Right atrium auricular region (tissue), 2 donors: ENCODE data around the gene SPAG6. TPM values are rescaled to one million over a fixed set of nuclear protein-coding genes. Genes with fewer than 3 reads are reported as not detected.

Experiments
- DNase-seq: peaks from one replicate; pipeline ENCODE4 v3.0.0-alpha.2; 2019; ENCODE audit warnings: low spot score
- H3K27ac ChIP-seq, 2 donors: fragments of 200-600 bp; sonication (generic); 1 replicate in 1 of 2; 2 replicates in 1 of 2; pipeline ENCODE4 v1.5.1; 2016 to 2019
- H3K27me3 ChIP-seq, 2 donors: fragments of 200-600 bp; sonication (generic); one replicate each; pipeline versions ENCODE4 v1.5.1 to v1.6.0; 2017 to 2019
- H3K36me3 ChIP-seq: fragments of 200-600 bp; sonication (generic); one replicate; pipeline ENCODE4 v1.5.1; 2016
- H3K4me1 ChIP-seq, 2 donors: fragments of 200-600 bp; sonication (generic); one replicate each; pipeline versions ENCODE4 v1.5.1 to v1.6.0; 2017 to 2019
- H3K4me3 ChIP-seq, 2 donors: fragments of 200-600 bp; sonication (generic); 1 replicate in 1 of 2; 2 replicates in 1 of 2; pipeline ENCODE4 v1.5.1; 2017 to 2019; ENCODE audit warnings: mild to moderate bottlenecking in 1 of 2, moderate library complexity in 1 of 2
- H3K9me3 ChIP-seq, 2 donors: fragments of 200-600 bp; sonication (generic); one replicate each; pipeline ENCODE4 v1.5.1; 2019
- total RNA-seq, 2 donors: library from RNA; depleted of rRNA; stranded (reverse); fragments of >200 nt; gene quantifications; one replicate each; pipeline ENCODE4 v1.1.0, GENCODE V29; 2016
- TF ChIP-seq, protein P1 (sequence below), 2 donors: fragments of 200-600 bp; sonication (generic); IDR thresholded peaks; one replicate each; pipeline ENCODE4 v1.5.1; 2019; ENCODE audit warnings: antibody characterized with exemption in 2 of 2

Gene SPAG6
- not detected for total RNA-seq

DNA sequence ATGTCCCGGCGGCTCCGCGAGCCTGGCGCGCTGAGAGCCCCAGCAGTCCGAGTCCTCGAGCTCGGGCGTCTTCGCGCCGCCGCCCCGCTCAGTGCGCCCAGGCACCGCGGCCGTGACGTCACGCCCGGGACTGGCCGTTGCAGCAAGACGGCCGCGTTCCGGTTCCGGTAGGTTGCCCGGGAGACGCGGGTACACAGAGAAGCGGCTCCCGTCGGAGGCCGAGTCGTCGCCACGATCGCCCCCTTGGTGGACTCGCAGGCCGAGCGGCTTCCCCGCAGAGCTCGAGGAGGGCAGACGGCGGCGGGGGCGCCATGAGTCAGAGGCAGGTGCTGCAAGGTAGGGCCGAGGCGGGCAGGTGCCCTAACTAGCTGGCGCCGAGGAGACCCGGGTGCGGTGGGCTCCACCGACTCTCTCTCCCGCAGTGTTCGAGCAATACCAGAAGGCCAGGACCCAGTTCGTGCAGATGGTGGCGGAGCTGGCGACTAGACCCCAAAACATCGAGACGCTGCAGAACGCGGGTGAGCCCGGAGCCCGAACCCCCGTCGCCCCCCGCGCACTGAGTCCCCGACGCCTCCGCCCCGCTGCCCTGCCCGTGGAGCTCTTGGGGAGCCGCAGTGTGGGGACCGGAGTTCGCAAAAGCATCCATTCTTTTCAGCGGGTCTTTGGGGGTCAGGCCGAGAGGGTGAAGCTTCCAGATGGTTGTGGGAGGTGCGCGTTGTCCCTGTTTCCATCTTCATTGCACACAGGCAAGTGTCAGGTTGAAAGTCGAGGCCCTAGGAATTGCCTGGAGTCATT lies at the start of gene SPAG6:
SPAG6 (plus strand) TSS at position 196 of the 795 bp plus-strand sequence; CDS start at position 312, 116 bp downstream.
- Histone ChIP-seq H3K36me3 (no peaks in the 10 kb centered on the region), H3K9me3 (no peaks in the 10 kb centered on the region), H3K4me1 (peaks cover 0 to 16% of the 10 kb centered on the region in 2 donors), H3K27me3 (peaks cover 43 to 47% of the 10 kb centered on the region in 2 donors), H3K4me3 (peak within 1 kb of the TSS in 1 of 2 donors; percentile 25), H3K27ac (no peak within 1 kb of the TSS)
- no peak for DNase-seq
- TF ChIP-seq, protein P1, sequence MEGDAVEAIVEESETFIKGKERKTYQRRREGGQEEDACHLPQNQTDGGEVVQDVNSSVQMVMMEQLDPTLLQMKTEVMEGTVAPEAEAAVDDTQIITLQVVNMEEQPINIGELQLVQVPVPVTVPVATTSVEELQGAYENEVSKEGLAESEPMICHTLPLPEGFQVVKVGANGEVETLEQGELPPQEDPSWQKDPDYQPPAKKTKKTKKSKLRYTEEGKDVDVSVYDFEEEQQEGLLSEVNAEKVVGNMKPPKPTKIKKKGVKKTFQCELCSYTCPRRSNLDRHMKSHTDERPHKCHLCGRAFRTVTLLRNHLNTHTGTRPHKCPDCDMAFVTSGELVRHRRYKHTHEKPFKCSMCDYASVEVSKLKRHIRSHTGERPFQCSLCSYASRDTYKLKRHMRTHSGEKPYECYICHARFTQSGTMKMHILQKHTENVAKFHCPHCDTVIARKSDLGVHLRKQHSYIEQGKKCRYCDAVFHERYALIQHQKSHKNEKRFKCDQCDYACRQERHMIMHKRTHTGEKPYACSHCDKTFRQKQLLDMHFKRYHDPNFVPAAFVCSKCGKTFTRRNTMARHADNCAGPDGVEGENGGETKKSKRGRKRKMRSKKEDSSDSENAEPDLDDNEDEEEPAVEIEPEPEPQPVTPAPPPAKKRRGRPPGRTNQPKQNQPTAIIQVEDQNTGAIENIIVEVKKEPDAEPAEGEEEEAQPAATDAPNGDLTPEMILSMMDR (IDR thresholded peaks at IDR 0.05): no peak

DNA sequence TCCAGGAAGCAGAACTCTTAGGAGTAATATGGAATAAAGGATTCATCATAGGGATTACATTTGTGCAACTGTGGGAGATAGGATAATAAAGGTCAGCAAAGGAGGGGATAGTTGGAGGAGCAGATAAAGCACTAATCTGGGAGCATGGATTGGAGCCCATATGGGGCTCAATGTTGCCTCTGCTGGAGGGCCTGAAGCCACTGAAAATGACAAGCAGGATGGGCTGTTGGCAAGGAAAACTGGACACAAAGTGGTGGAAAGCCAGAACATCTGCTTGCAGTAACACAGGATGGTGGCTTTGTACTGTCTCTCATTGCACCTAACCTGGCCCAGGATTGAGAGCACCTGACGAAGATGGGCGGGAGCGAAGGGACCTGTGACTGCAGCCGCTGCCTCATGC lies 44.1 kb upstream of the SPAG6 start:
- Histone ChIP-seq H3K4me3 (no peak overlapping the region), H3K4me1 (no peaks in the 10 kb centered on the region), H3K27me3 (no peaks in the 10 kb centered on the region), H3K9me3 (no peaks in the 10 kb centered on the region), H3K36me3 (no peaks in the 10 kb centered on the region), H3K27ac (no peak overlapping the region)
- DNase-seq: no peak
- TF ChIP-seq, protein P1 (IDR thresholded peaks at IDR 0.05): no peak

DNA sequence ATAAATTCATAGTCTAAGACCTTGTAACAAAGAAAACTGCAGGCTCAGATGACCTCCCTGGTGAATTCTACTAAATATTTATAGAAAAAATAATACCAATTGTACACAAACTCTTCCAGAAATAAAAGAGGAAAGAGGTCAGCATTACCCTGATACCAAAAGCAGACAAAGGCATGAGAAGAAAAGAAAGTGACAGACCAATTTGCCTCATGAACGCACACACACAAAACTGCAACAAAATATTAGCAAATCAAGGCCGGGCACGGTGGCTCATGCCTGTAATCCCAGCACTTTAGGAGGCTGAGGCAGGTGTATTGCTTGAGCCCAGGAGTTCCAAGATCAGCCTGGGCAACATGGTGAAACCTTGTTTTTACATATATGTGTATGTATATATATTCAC lies 41.8 kb upstream of the SPAG6 start:
- H3K9me3 ChIP-seq: no peaks in the 10 kb centered on the region
- no peaks in the 10 kb centered on the region for H3K27me3 ChIP-seq
- no peaks in the 10 kb centered on the region for H3K36me3 ChIP-seq
- no peaks in the 10 kb centered on the region for H3K4me1 ChIP-seq
- H3K27ac ChIP-seq: no peak overlapping the region
- no peak for DNase-seq
- TF ChIP-seq, protein P1 (IDR thresholded peaks at IDR 0.05): no peak
- no peak overlapping the region for H3K4me3 ChIP-seq

DNA sequence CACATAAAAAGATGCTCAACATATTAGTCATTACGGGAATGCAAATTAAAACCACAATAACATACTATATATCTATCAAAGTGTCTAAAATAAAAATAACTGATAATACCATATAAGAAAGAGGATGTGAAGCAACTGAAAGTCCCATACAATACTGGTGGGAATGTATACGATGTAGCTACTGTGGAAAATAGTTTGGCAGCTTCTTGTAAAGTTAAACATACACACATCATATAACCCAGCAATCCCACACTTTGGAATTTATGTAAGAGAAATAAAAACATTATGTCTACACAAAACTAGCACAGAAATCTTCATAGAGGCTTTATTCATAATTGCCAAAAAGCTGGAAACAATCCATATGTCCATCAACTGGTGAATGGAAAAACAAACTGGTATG lies 39.6 kb upstream of the SPAG6 start:
- TF ChIP-seq, protein P1 (IDR thresholded peaks at IDR 0.05): no peak
- Histone ChIP-seq H3K36me3 (no peaks in the 10 kb centered on the region), H3K9me3 (no peaks in the 10 kb centered on the region), H3K27me3 (no peaks in the 10 kb centered on the region), H3K4me3 (no peak overlapping the region), H3K27ac (no peak overlapping the region), H3K4me1 (no peaks in the 10 kb centered on the region)
- DNase-seq: no peak

DNA sequence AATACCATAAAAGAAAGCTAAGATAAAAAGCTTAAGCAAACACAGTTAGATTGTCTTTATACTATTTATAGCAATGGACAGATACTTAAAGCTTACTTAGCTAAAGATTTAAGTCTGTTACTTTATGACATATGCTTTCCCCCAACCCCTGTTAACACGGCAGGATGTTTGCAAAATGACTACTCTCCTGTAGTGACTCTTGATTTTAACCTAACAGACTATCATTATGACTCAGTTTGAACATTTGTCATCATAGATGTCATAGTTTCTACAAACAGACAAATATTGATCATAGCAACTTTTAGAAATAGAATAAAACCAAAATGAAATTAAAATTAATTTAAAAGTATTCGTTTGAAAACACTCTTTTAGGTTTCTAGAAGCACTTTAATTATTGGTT lies 36.9 kb upstream of the SPAG6 start:
- H3K9me3 ChIP-seq: no peaks in the 10 kb centered on the region
- no peak for DNase-seq
- H3K36me3 ChIP-seq: no peaks in the 10 kb centered on the region
- H3K27me3 ChIP-seq: no peaks in the 10 kb centered on the region
- H3K4me3 ChIP-seq: no peak overlapping the region
- no peak overlapping the region for H3K27ac ChIP-seq
- TF ChIP-seq, protein P1 (IDR thresholded peaks at IDR 0.05): no peak
- no peaks in the 10 kb centered on the region for H3K4me1 ChIP-seq
